Measurements from ENCODE around the gene FADS2.

Gene FADS2

GRCh38 chr11:61833926-61834277 lies 5.8 kb downstream of the FADS2 start:
- no peak for TF ChIP-seq ZFP3 (CRISPR knock-in tag; IDR thresholded peaks at IDR 0.05)

DNA sequence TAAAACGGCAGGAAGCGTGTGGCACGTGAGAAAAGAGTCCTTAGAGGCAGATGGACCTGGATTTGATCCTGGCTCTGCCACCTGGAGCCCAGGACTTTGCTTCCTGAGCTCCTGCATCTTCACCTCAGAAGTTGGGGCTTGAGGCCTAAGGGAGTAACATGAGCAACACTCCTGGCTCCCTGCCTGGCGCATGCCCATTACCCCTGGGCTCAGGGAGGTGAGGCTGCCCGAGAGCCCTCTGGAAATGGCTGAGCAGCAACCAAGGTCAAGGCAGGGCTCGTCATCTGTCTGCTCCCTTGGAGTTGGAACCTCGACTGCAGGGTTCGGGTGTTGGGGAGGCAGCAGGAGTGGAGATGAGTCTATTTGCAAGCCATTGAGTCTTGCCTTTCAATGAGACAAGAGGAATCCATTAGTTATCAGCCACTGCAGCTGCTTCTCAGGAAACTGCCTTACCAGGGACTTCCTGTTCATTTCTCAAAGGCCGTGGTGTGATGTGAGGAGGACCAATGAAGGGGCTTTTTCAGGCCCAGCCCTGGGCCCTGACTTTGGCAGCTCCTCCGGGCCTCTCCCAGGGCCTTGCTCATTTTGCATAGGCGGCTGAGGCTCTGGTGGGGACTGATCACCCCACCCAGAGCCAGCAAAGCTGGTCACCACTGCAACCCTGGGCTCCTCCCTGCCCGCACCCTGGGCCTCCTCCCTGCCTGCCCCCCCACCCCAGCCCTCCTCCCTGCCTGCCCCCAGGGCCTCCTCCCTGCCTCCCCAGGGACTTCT lies 6.4 kb downstream of the FADS2 start:
- no peak for TF ChIP-seq POU6F1 (CRISPR knock-in tag; IDR thresholded peaks at IDR 0.05; ENCODE audit: borderline replicate concordance, low read depth)
- no peak for TF ChIP-seq RARB (CRISPR knock-in tag; IDR thresholded peaks at IDR 0.05)
- no peak for TF ChIP-seq ZFP30 (CRISPR knock-in tag; IDR thresholded peaks at IDR 0.05)
- TF ChIP-seq, protein P1, sequence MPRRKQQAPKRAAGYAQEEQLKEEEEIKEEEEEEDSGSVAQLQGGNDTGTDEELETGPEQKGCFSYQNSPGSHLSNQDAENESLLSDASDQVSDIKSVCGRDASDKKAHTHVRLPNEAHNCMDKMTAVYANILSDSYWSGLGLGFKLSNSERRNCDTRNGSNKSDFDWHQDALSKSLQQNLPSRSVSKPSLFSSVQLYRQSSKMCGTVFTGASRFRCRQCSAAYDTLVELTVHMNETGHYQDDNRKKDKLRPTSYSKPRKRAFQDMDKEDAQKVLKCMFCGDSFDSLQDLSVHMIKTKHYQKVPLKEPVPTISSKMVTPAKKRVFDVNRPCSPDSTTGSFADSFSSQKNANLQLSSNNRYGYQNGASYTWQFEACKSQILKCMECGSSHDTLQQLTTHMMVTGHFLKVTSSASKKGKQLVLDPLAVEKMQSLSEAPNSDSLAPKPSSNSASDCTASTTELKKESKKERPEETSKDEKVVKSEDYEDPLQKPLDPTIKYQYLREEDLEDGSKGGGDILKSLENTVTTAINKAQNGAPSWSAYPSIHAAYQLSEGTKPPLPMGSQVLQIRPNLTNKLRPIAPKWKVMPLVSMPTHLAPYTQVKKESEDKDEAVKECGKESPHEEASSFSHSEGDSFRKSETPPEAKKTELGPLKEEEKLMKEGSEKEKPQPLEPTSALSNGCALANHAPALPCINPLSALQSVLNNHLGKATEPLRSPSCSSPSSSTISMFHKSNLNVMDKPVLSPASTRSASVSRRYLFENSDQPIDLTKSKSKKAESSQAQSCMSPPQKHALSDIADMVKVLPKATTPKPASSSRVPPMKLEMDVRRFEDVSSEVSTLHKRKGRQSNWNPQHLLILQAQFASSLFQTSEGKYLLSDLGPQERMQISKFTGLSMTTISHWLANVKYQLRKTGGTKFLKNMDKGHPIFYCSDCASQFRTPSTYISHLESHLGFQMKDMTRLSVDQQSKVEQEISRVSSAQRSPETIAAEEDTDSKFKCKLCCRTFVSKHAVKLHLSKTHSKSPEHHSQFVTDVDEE (CRISPR knock-in tag; IDR thresholded peaks at IDR 0.05) = no peak
- no peak for TF ChIP-seq ZNF8 (CRISPR knock-in tag; IDR thresholded peaks at IDR 0.05)
- no peak for TF ChIP-seq PPARA (CRISPR knock-in tag; IDR thresholded peaks at IDR 0.05; ENCODE audit: borderline replicate concordance)
- TF ChIP-seq ESRRG (CRISPR knock-in tag; IDR thresholded peaks at IDR 0.05) = no peak
- TF ChIP-seq TCF4 (CRISPR knock-in tag; IDR thresholded peaks at IDR 0.05; ENCODE audit: borderline replicate concordance) = no peak
- TF ChIP-seq GLIS3 (CRISPR knock-in tag; IDR thresholded peaks at IDR 0.05) = no peak
- TF ChIP-seq ZNF565 (CRISPR knock-in tag; conservative IDR thresholded peaks at IDR 0.05; ENCODE audit: low read depth) = no peak
- no peak for TF ChIP-seq ZNF70 (CRISPR knock-in tag; IDR thresholded peaks at IDR 0.05)
- TF ChIP-seq OSR1 (CRISPR knock-in tag; IDR thresholded peaks at IDR 0.05) = no peak
- TF ChIP-seq ZFP3 (CRISPR knock-in tag; IDR thresholded peaks at IDR 0.05) = no peak
- no peak for TF ChIP-seq CREB5 (CRISPR knock-in tag; IDR thresholded peaks at IDR 0.05; ENCODE audit: low read depth)
- no peak for TF ChIP-seq CSRNP3 (CRISPR knock-in tag; IDR thresholded peaks at IDR 0.05)
- TF ChIP-seq SNAI2 (CRISPR knock-in tag; IDR thresholded peaks at IDR 0.05) = no peak
- peak; percentile 55 for ATAC-seq

More at GRCh38 chr11:61833926-61834277, 5.8 kb downstream of the FADS2 start:
- ATAC-seq = no peak

DNA sequence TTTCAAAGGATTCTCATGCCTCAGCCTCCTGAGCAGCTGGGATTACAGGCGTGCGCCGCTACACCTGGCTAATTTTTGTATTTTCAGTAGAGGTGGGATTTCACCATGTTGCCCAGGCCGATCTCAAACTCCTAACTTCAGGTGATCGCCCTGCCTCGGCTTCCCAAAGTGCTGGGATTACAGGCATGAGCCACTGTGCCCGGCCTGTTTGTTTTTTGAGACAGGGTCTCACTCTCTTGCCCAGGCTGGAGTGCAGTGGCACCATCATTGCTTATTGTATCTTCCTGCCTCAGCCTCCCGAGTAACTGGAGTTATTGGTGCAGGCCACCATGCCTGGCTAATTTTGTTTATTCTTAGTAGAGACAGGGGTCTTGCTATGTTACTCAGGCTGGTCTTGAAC lies 8.1 kb downstream of the FADS2 start:
- TF ChIP-seq POU6F1 (CRISPR knock-in tag; IDR thresholded peaks at IDR 0.05; ENCODE audit: borderline replicate concordance, low read depth) (no peak), ARNTL (CRISPR knock-in tag; IDR thresholded peaks at IDR 0.05; ENCODE audit: borderline replicate concordance, low read depth) (no peak), SNAI2 (CRISPR knock-in tag; IDR thresholded peaks at IDR 0.05) (no peak), PPARA (CRISPR knock-in tag; IDR thresholded peaks at IDR 0.05; ENCODE audit: borderline replicate concordance) (no peak), ESRRG (CRISPR knock-in tag; IDR thresholded peaks at IDR 0.05) (no peak), RARB (CRISPR knock-in tag; IDR thresholded peaks at IDR 0.05) (no peak), ZFP3 (CRISPR knock-in tag; IDR thresholded peaks at IDR 0.05) (no peak), GLIS3 (CRISPR knock-in tag; IDR thresholded peaks at IDR 0.05) (no peak), TOX (CRISPR knock-in tag; IDR thresholded peaks at IDR 0.05; ENCODE audit: borderline replicate concordance) (no peak), CSDC2 (CRISPR knock-in tag; IDR thresholded peaks at IDR 0.05) (no peak), CREB5 (CRISPR knock-in tag; IDR thresholded peaks at IDR 0.05; ENCODE audit: low read depth) (no peak), ZNF70 (CRISPR knock-in tag; IDR thresholded peaks at IDR 0.05) (no peak), ZNF565 (CRISPR knock-in tag; conservative IDR thresholded peaks at IDR 0.05; ENCODE audit: low read depth) (no peak)
- TF ChIP-seq, protein P1 (CRISPR knock-in tag; IDR thresholded peaks at IDR 0.05) = no peak
- no peak for ATAC-seq
